Fibroblast of peridontal ligament (primary cell): ENCODE measurements around the gene C1QTNF8.
"Not testable (repeated sequence)": the region's sequence is repeated elsewhere in the genome, so short reads cannot be mapped to it uniquely, and the experiment has no call there.

ENCODE experiments used
- DNase-seq: peaks from one replicate; pipeline ENCODE4 v3.0.0-alpha.2; 2010; ENCODE audit errors: extremely low read depth

The C1QTNF8 gene

GRCh38 chr16:1094124-1094479 lies 1.9 kb downstream of the C1QTNF8 start:
- DNase-seq, result no peak

GRCh38 chr16:1093284-1094123 lies 2.5 kb downstream of the C1QTNF8 start:
- no peak for DNase-seq

GRCh38 chr16:1092685-1093283 lies 3.3 kb downstream of the C1QTNF8 start:
- DNase-seq, result not testable (repeated sequence)

GRCh38 chr16:1091992-1092552 lies 4.0 kb downstream of the C1QTNF8 start:
- DNase-seq, result no peak

GRCh38 chr16:1090620-1091587 lies 5.1 kb downstream of the C1QTNF8 start:
- no peak for DNase-seq

- DNase-seq, result no peak
Measured at GRCh38 chr16:1089822-1090619, 6.0 kb downstream of the C1QTNF8 start.

GRCh38 chr16:1089439-1089821 lies 6.6 kb downstream of the C1QTNF8 start:
- DNase-seq, result no peak

GRCh38 chr16:1088295-1089170 lies 7.5 kb downstream of the C1QTNF8 start:
- no peak for DNase-seq

- DNase-seq, result not testable (repeated sequence)
Measured at GRCh38 chr16:1086443-1086842, 9.6 kb downstream of the C1QTNF8 start.

- no peak for DNase-seq
Measured at GRCh38 chr16:1084971-1085370, 11.1 kb downstream of the C1QTNF8 start.

- DNase-seq, result no peak
Measured at GRCh38 chr16:1082952-1083675, 12.9 kb downstream of the C1QTNF8 start.

- no peak for DNase-seq
Measured at GRCh38 chr16:1082266-1082951, 13.6 kb downstream of the C1QTNF8 start.

GRCh38 chr16:1081734-1082265 lies 14.2 kb downstream of the C1QTNF8 start:
- DNase-seq, result no peak

GRCh38 chr16:1080801-1081733 lies 15.0 kb downstream of the C1QTNF8 start:
- DNase-seq, result no peak

- DNase-seq, result no peak
Measured at GRCh38 chr16:1079786-1080525, 16.1 kb downstream of the C1QTNF8 start.

- no peak for DNase-seq
Measured at GRCh38 chr16:1079341-1079740, 16.7 kb downstream of the C1QTNF8 start.

- DNase-seq, result no peak
Measured at GRCh38 chr16:1078579-1079021, 17.4 kb downstream of the C1QTNF8 start.
